Measurements from ENCODE around the gene MRPL37.

DNA sequence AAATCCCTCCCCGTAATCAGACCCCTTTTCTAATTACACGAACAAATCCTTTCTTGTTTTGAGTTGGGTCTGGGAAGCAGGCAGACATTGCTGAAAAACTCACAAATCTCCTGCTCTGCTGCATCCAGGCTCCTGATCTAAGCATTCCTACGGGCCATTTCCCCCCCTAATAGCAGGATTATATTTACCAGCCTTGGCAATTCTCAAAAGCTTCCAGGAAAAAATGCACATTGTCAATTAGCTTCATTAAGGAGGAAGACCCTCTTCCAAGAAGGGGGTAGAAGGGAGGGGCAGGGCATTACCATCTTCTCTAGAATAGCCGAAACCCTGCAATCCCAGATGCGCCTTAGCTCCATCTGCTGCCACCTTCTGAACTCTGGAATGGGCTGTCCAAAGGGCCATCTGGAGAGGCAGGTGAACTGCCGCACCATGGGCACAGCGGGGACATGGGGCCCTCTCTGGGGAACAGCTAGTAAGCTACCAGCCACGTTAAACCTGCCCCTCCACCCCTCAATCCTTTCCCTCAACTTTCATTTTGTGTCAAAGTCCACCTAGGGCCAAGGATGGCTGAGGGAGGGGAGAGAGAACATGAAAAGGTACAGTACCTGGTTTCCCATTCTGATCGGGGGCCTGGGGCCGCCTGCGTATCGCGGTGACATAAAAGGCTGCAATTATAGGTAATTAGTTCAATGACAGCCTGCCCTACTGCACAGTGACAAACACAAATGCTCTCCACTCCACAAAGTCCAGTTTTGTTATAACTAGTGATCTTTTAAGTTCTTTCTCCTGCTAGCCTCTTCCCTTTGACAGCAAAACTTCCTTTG, 56.8 kb downstream of the MRPL37 start:
- no peak for TF ChIP-seq POLR2A (IDR thresholded peaks at IDR 0.05)
- TF ChIP-seq, protein P1, sequence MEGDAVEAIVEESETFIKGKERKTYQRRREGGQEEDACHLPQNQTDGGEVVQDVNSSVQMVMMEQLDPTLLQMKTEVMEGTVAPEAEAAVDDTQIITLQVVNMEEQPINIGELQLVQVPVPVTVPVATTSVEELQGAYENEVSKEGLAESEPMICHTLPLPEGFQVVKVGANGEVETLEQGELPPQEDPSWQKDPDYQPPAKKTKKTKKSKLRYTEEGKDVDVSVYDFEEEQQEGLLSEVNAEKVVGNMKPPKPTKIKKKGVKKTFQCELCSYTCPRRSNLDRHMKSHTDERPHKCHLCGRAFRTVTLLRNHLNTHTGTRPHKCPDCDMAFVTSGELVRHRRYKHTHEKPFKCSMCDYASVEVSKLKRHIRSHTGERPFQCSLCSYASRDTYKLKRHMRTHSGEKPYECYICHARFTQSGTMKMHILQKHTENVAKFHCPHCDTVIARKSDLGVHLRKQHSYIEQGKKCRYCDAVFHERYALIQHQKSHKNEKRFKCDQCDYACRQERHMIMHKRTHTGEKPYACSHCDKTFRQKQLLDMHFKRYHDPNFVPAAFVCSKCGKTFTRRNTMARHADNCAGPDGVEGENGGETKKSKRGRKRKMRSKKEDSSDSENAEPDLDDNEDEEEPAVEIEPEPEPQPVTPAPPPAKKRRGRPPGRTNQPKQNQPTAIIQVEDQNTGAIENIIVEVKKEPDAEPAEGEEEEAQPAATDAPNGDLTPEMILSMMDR (IDR thresholded peaks at IDR 0.05), result no peak

Measured in prostate gland (tissue), 2 donors.